GM12878 (cell line): ENCODE data around the gene ABCF1. TPM values are rescaled to one million over a fixed set of nuclear protein-coding genes. Genes with fewer than 3 reads are reported as not detected.
A peak's percentile ranks its signal among the peaks of the same experiment; 100 is the strongest.

ENCODE experiments used
- BMI1 ChIP-seq: fragments of 450-650 bp; IDR thresholded peaks from 2 replicates; pipeline ENCODE4 v1.6.1; 2016; ENCODE audit warnings: mild to moderate bottlenecking, moderate library complexity, borderline replicate concordance
- BRCA1 ChIP-seq: IDR thresholded peaks from 2 replicates; pipeline ENCODE4 v1.6.1; 2011; ENCODE audit warnings: low read depth, low read length, improper control_type of control experiment
- CHD4 ChIP-seq: fragments of 200-600 bp; sonication (generic); IDR thresholded peaks from 2 replicates; pipeline ENCODE4 v1.6.1; 2016; ENCODE audit warnings: mild to moderate bottlenecking
- EZH2 ChIP-seq: IDR thresholded peaks from 2 replicates; pipeline ENCODE4 v1.6.1; 2012; ENCODE audit warnings: low read depth, mild to moderate bottlenecking, control low read depth, inconsistent platforms, low read length, borderline replicate concordance; ENCODE audit not compliant: control insufficient read depth
- KAT2A ChIP-seq: conservative IDR thresholded peaks from 2 replicates; pipeline ENCODE4 v1.6.1; 2011; ENCODE audit warnings: low read depth, low read length; ENCODE audit not compliant: control insufficient read depth
- MTA2 ChIP-seq: fragments of 450-650 bp; IDR thresholded peaks from 2 replicates; pipeline ENCODE4 v1.6.1; 2016; ENCODE audit warnings: low read depth, mild to moderate bottlenecking, moderate library complexity
- MYC ChIP-seq: IDR thresholded peaks from 2 replicates; pipeline ENCODE4 v1.6.1; 2011; ENCODE audit warnings: mild to moderate bottlenecking, low read length, moderate library complexity, inconsistent platforms; ENCODE audit not compliant: insufficient read depth, insufficient replicate concordance, insufficient read length, severe bottlenecking
- RUNX3 ChIP-seq: IDR thresholded peaks from 2 replicates; pipeline ENCODE4 v1.6.1; 2012; ENCODE audit warnings: low read length, inconsistent platforms
- SPI1 ChIP-seq: IDR thresholded peaks from 2 replicates; pipeline ENCODE4 v1.6.1; 2011; ENCODE audit warnings: low read depth, mild to moderate bottlenecking, low read length, moderate library complexity, borderline replicate concordance; ENCODE audit not compliant: insufficient read depth
- STAT3 ChIP-seq: IDR thresholded peaks from 2 replicates; pipeline ENCODE4 v1.6.1; 2011; ENCODE audit warnings: low read depth, low read length, improper control_type of control experiment
- TAF1 ChIP-seq: IDR thresholded peaks from 2 replicates; pipeline ENCODE4 v1.6.1; 2011; ENCODE audit warnings: mild to moderate bottlenecking, low read depth, low read length, borderline replicate concordance
- USF1 ChIP-seq: IDR thresholded peaks from 2 replicates; pipeline ENCODE4 v1.6.1; 2011; ENCODE audit warnings: borderline replicate concordance, low read depth, mild to moderate bottlenecking, moderate library complexity, mixed read lengths, low read length; ENCODE audit not compliant: insufficient read depth; ENCODE audit errors: extremely low read length
- WRNIP1 ChIP-seq: IDR thresholded peaks from 2 replicates; pipeline ENCODE4 v1.6.1; 2011; ENCODE audit warnings: low read depth, low read length, improper control_type of control experiment, borderline replicate concordance
- ZBTB11 ChIP-seq: fragments of 450-650 bp; formaldehyde crosslinking; IDR thresholded peaks from 2 replicates; pipeline ENCODE4 v1.5.0; 2022; ENCODE audit warnings: mild to moderate bottlenecking, missing genetic modification characterization
- ZNF687 ChIP-seq: fragments of 450-650 bp; IDR thresholded peaks from 2 replicates; pipeline ENCODE4 v1.6.1; 2017; ENCODE audit warnings: mild to moderate bottlenecking, moderate library complexity
- polyA plus RNA-seq, 11 experiments: library from polyadenylated mRNA; depleted of rRNA in 4 of 11; unstranded in 6 of 11; stranded (reverse) in 5 of 11; fragments of >200 nt; fragmentation: Nextera tagmentation in 4 of 11; fragmentation: Illumina TruSeq in 1 of 11; extraction: Ambion mirVana in 4 of 11; extraction: Trizol in 1 of 11; gene quantifications; 1 replicate in 1 of 11; 2 replicates in 10 of 11; pipeline versions ENCODE4 v1.2.1 to v1.2.3, GENCODE V29; 2011 to 2016; ENCODE audit warnings: inconsistent platforms in 2 of 11, missing spikeins in 2 of 11, low read depth in 1 of 11
- total RNA-seq, 4 experiments: library from RNA; depleted of rRNA in 3 of 4; stranded (reverse); fragments of >200 nt in 3 of 4; fragmentation: Illumina TruSeq in 1 of 4; extraction: Trizol in 1 of 4; gene quantifications; 2 replicates each; pipeline versions ENCODE4 v1.2.1 to v1.2.3, GENCODE V29; 2013 to 2021

ABCF1 gene
- total and polyA plus RNA-seq, 10 of the 15 experiments (the other 5 are each of a cell fraction or from before 2014, with no cell fraction given) = 21.3 to 79.6 (median 55.9) TPM

GRCh38 chr6:30556906-30557682 is 14.1 kb upstream of the ABCF1 start, which contains the start of gene PRR3 (continued):
- no peak for TF ChIP-seq KAT2A
- TF ChIP-seq TAF1 = peak; percentile 93; the same call in 1 of the 2 replicates
- TF ChIP-seq SPI1 = 0 out of 2 replicates have a peak, but pooled peaks have one; percentile 9
- TF ChIP-seq ZNF687 = peak; percentile 91
- 0 out of 2 replicates have a peak, but pooled peaks have one; percentile 67 for TF ChIP-seq MTA2
- no peak for TF ChIP-seq EZH2
- peak; percentile 75 for TF ChIP-seq RUNX3
- peak; percentile 2 for TF ChIP-seq USF1
- no peak for TF ChIP-seq WRNIP1
- TF ChIP-seq STAT3 = no peak
- peak; percentile 75 for TF ChIP-seq ZBTB11 (CRISPR knock-in tag)
- TF ChIP-seq BMI1 = peak; percentile 100
- TF ChIP-seq MYC = no peak
- no peak for TF ChIP-seq CHD4
- TF ChIP-seq BRCA1 = no peak
